Trophoblast cell (in vitro differentiated cells and primary cell): ENCODE results near the gene GARIN5A.

Experiments used
- DNase-seq, 2 donors: peaks; one replicate each; pipeline ENCODE4 v3.0.0-alpha.2; 2016
- H2AFZ ChIP-seq: 2 replicates; pipeline ENCODE4 v1.6.1; 2013; ENCODE audit warnings: low read length, moderate library complexity, mild to moderate bottlenecking; ENCODE audit not compliant: insufficient read depth, poor library complexity
- H2AK5ac ChIP-seq: 2 replicates; pipeline ENCODE4 v1.6.1; 2013; ENCODE audit warnings: mild to moderate bottlenecking, low read length
- H2BK120ac ChIP-seq: 2 replicates; pipeline ENCODE4 v1.6.1; 2013; ENCODE audit warnings: low read length, mild to moderate bottlenecking, moderate library complexity; ENCODE audit not compliant: insufficient read depth, poor library complexity
- H2BK12ac ChIP-seq: 2 replicates; pipeline ENCODE4 v1.6.1; 2013; ENCODE audit warnings: mild to moderate bottlenecking, low read length, moderate library complexity
- H2BK5ac ChIP-seq: 2 replicates; pipeline ENCODE4 v1.6.1; 2013; ENCODE audit warnings: low read length, low read depth, moderate library complexity, mild to moderate bottlenecking; ENCODE audit not compliant: poor library complexity
- H3K14ac ChIP-seq: 2 replicates; pipeline ENCODE4 v1.6.1; 2013; ENCODE audit warnings: mild to moderate bottlenecking, low read length
- H3K18ac ChIP-seq: 2 replicates; pipeline ENCODE4 v1.6.1; 2013; ENCODE audit warnings: mild to moderate bottlenecking, low read length
- H3K23ac ChIP-seq: 2 replicates; pipeline ENCODE4 v1.6.1; 2013; ENCODE audit warnings: low read length
- H3K27ac ChIP-seq: 2 replicates; pipeline ENCODE4 v1.5.1; 2013; ENCODE audit warnings: low read depth, mild to moderate bottlenecking, inconsistent platforms, low read length, moderate library complexity
- H3K27me3 ChIP-seq: 2 replicates; pipeline ENCODE4 v1.6.1; 2013; ENCODE audit warnings: inconsistent platforms, mild to moderate bottlenecking, low read length, moderate library complexity; ENCODE audit not compliant: insufficient read depth
- H3K36me3 ChIP-seq, 2 experiments: 1 replicate in 1 of 2; 2 replicates in 1 of 2; pipeline ENCODE4 v1.6.1; 2013; ENCODE audit warnings: low read length in 2 of 2, mild to moderate bottlenecking in 2 of 2, moderate library complexity in 1 of 2; ENCODE audit not compliant: insufficient read depth in 2 of 2, control insufficient read depth in 1 of 2
- H3K4ac ChIP-seq: 2 replicates; pipeline ENCODE4 v1.6.1; 2013; ENCODE audit warnings: low read depth, mild to moderate bottlenecking, low read length, moderate library complexity
- H3K4me1 ChIP-seq, 2 experiments: 1 replicate in 1 of 2; 2 replicates in 1 of 2; pipeline ENCODE4 v1.6.1; 2013; ENCODE audit warnings: low read length in 2 of 2, mild to moderate bottlenecking in 2 of 2, moderate library complexity in 1 of 2; ENCODE audit not compliant: insufficient read depth in 2 of 2, control insufficient read depth in 1 of 2
- H3K4me2 ChIP-seq: 2 replicates; pipeline ENCODE4 v1.6.1; 2013; ENCODE audit warnings: inconsistent platforms, mild to moderate bottlenecking, low read length, moderate library complexity
- H3K4me3 ChIP-seq: 2 replicates; pipeline ENCODE4 v1.5.1; 2013; ENCODE audit warnings: mild to moderate bottlenecking, low read depth, low read length, inconsistent platforms
- H3K79me1 ChIP-seq: one replicate; pipeline ENCODE4 v1.6.1; 2013; ENCODE audit warnings: low read length
- H3K79me2 ChIP-seq: 2 replicates; pipeline ENCODE4 v1.6.1; 2013; ENCODE audit warnings: low read length, mild to moderate bottlenecking; ENCODE audit not compliant: control insufficient read depth, insufficient read depth, poor library complexity
- H3K9ac ChIP-seq: 2 replicates; pipeline ENCODE4 v1.6.1; 2013; ENCODE audit warnings: mild to moderate bottlenecking, low read length
- H3K9me3 ChIP-seq: 2 replicates; pipeline ENCODE4 v1.6.1; 2013; ENCODE audit warnings: low read depth, mild to moderate bottlenecking, control low read depth, inconsistent platforms, low read length; ENCODE audit not compliant: insufficient read depth
- H4K12ac ChIP-seq: 2 replicates; pipeline ENCODE4 v1.6.1; 2013; ENCODE audit warnings: low read depth, mild to moderate bottlenecking, low read length, moderate library complexity
- H4K8ac ChIP-seq: 2 replicates; pipeline ENCODE4 v1.6.1; 2013; ENCODE audit warnings: low read depth, mild to moderate bottlenecking, low read length, moderate library complexity
- H4K91ac ChIP-seq: one replicate; pipeline ENCODE4 v1.6.1; 2013; ENCODE audit warnings: low read depth, mild to moderate bottlenecking, low read length, moderate library complexity
- WGBS: extraction: QIAGEN DNeasy Blood & Tissue Kit; methylation state at CpG from one replicate; pipeline ENCODE4 v1.1.7; 2013; ENCODE audit warnings: missing lambda C conversion rate; ENCODE audit not compliant: insufficient read length, insufficient coverage; ENCODE audit errors: extremely low coverage; 5-methylcytosine and 5-hydroxymethylcytosine counted together

The GARIN5A gene

GRCh38 chr19:50419022-50419579 lies 57.5 kb downstream of the GARIN5A start:
- Histone ChIP-seq H3K79me2 (no peaks in the 10 kb centered on the region), H3K27ac (no peak overlapping the region), H2BK120ac (no peak overlapping the region), H3K79me1 (no peaks in the 10 kb centered on the region), H4K12ac (no peak overlapping the region), H3K4me1 (no peaks in the 10 kb centered on the region), H3K4me2 (no peak overlapping the region), H3K14ac (no peak overlapping the region), H2BK5ac (no peak overlapping the region), H3K4me3 (no peak overlapping the region), H3K36me3 (peaks cover 0 to 5% of the 10 kb centered on the region in 2 experiments), H3K9ac (no peak overlapping the region), H2AK5ac (no peak overlapping the region), H4K8ac (no peak overlapping the region), H3K4ac (no peak overlapping the region), H3K27me3 (peaks cover 2% of the 10 kb centered on the region), H3K23ac (no peak overlapping the region), H3K9me3 (peaks cover 1% of the 10 kb centered on the region), H3K18ac (no peak overlapping the region), H2BK12ac (no peak overlapping the region), H4K91ac (no peak overlapping the region), H2AFZ (no peak overlapping the region)
- no peak for DNase-seq
- no CpG with 5 or more reads among the region's 14 CpGs for WGBS

DNA sequence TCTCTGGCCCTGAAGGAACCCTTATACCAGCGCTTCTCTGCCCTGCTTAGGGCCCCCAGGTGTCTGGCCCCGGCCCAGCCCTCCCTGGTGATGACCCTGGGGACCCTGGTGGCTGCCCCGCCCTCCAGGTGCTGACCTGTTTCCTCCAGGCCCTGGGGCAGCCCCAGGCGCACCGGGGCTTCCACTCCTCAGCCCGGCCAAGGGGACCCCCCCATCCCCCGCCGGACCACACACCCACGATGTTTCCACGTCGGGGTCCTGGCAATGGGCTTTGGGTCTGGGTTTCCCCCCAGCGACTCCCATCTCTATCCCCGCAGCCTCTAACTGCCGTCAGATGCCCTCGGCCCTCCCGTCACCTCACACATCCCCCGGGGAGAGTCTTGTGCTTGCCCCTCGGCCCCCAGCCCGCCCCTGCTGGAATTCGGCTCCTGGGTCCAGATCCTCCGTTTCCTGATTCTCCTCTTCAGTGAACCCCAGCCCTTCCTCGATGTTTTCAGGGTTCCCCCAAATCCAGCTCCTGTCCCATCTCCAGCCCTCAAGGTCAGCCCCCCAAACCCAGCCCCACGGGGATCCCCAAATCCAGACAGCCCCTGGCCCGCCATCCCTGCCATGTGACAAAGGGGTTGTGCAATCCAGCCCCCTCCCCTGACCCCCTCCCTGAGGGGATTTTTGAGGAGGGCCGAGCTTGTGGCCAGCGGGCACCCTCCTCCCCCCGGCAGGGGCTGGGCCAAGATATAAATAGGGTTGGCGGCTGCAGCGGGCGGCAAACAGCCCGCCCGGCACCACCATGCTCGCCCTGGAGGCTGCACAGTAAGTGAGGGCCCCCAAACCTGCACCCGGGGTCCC lies 58.2 kb downstream of the GARIN5A start, which contains the start of gene SPIB:
SPIB (plus strand) TSS at position 763 of the 846 bp plus-strand sequence; CDS start at position 788, 25 bp downstream.
- no peaks in the 10 kb centered on the region for H3K4me1 ChIP-seq
- H3K9ac ChIP-seq, result no peak within 1 kb of the TSS
- no peak within 1 kb of the TSS for H2BK12ac ChIP-seq
- H3K23ac ChIP-seq, result no peak within 1 kb of the TSS
- DNase-seq, result no peak
- H4K91ac ChIP-seq, result no peak within 1 kb of the TSS
- no peak within 1 kb of the TSS for H3K4me3 ChIP-seq
- H2BK5ac ChIP-seq, result no peak within 1 kb of the TSS
- H2AFZ ChIP-seq, result no peak within 1 kb of the TSS
- no peaks in the 10 kb centered on the region for H3K79me2 ChIP-seq
- H4K12ac ChIP-seq, result no peak within 1 kb of the TSS
- H3K18ac ChIP-seq, result no peak within 1 kb of the TSS
- no peak within 1 kb of the TSS for H3K4me2 ChIP-seq
- H3K27me3 ChIP-seq, result peaks cover 2% of the 10 kb centered on the region
- no peak within 1 kb of the TSS for H3K14ac ChIP-seq
- peaks cover 7% of the 10 kb centered on the region in 2 experiments for H3K36me3 ChIP-seq
- peaks cover 1% of the 10 kb centered on the region for H3K9me3 ChIP-seq
- H2AK5ac ChIP-seq, result no peak within 1 kb of the TSS
- H3K4ac ChIP-seq, result no peak within 1 kb of the TSS
- whole genome bisulfite sequencing, result no CpG with 5 or more reads among the region's 34 CpGs
- no peak within 1 kb of the TSS for H4K8ac ChIP-seq
- H3K27ac ChIP-seq, result no peak within 1 kb of the TSS
- H3K79me1 ChIP-seq, result no peaks in the 10 kb centered on the region
- no peak within 1 kb of the TSS for H2BK120ac ChIP-seq

- WGBS, result no CpG with 5 or more reads among the region's 42 CpGs
- H3K36me3 ChIP-seq, result peaks cover 9 to 13% of the 10 kb centered on the region in 2 experiments
- no peak overlapping the region for H2BK5ac ChIP-seq
- no peak overlapping the region for H3K23ac ChIP-seq
- no peak for DNase-seq
- H3K4ac ChIP-seq, result no peak overlapping the region
- no peak overlapping the region for H3K27ac ChIP-seq
- H4K91ac ChIP-seq, result no peak overlapping the region
- no peak overlapping the region for H2AK5ac ChIP-seq
- H4K12ac ChIP-seq, result no peak overlapping the region
- H3K9ac ChIP-seq, result no peak overlapping the region
- no peak overlapping the region for H2AFZ ChIP-seq
- no peak overlapping the region for H3K4me3 ChIP-seq
- H3K9me3 ChIP-seq, result peaks cover 1% of the 10 kb centered on the region
- H2BK120ac ChIP-seq, result no peak overlapping the region
- no peak overlapping the region for H3K18ac ChIP-seq
- H3K79me1 ChIP-seq, result no peaks in the 10 kb centered on the region
- no peaks in the 10 kb centered on the region for H3K4me1 ChIP-seq
- H2BK12ac ChIP-seq, result no peak overlapping the region
- no peak overlapping the region for H3K4me2 ChIP-seq
- H4K8ac ChIP-seq, result no peak overlapping the region
- H3K14ac ChIP-seq, result no peak overlapping the region
- peaks cover 2% of the 10 kb centered on the region for H3K27me3 ChIP-seq
- H3K79me2 ChIP-seq, result no peaks in the 10 kb centered on the region
These were observed 59.3 kb downstream of the GARIN5A start for GRCh38 chr19:50417111-50418081.
